K562 (cell line): ENCODE results near the gene SERPINE1. TPM values are rescaled to one million over a fixed set of nuclear protein-coding genes. Genes with fewer than 3 reads are reported as not detected.

Source experiments
- ATAC-seq: fragments of 200-7000 bp; cut with Tn5 transposase; 3 replicates; pipeline ENCODE4 v1.9.1; 2020; ENCODE audit warnings: moderate library complexity
- BruUV-seq: library from RNA; stranded (reverse); fragments of 400-500 nt; replicated peaks from 2 replicates; lab custom pipeline; 2021; lab: Mats Ljungman, UMichigan
- CTCF ChIA-PET: fragments of 300-600 bp; formaldehyde crosslinking; extraction: SDS; loops from one replicate; lab custom pipeline; 2021; ENCODE audit warnings: low intra/inter-chr PET ratio; lab: Yijun Ruan, JAX
- POLR2A ChIA-PET: fragments of 300-600, 350-650 bp; sonication (Branson Sonifier 250); formaldehyde crosslinking; extraction: SDS; loops from one replicate; lab custom pipeline; 2021; ENCODE audit warnings: antibody characterized with exemption, inconsistent platforms; lab: Yijun Ruan, JAX
- DNase-seq, 4 experiments: peaks; one replicate each; pipeline versions ENCODE4 v3.0.0 to v3.0.0-alpha.2; 2011 to 2018; ENCODE audit warnings: low spot score in 3 of 4, mixed read lengths in 3 of 4; ENCODE audit errors: extremely low read depth in 1 of 4
- FAIRE-seq: peaks from 2 replicates; lab custom pipeline; 2011; peaks lifted over from hg19 to GRCh38; lab: Jason Lieb, UNC
- H2AFZ ChIP-seq: 2 replicates; pipeline ENCODE4 v1.6.0; 2011; ENCODE audit warnings: low read depth, low read length, control low read depth, inconsistent platforms
- H3K27ac ChIP-seq: fragments of 200-600 bp; 3 replicates; pipeline ENCODE4 v1.8.0; 2011; ENCODE audit warnings: low read depth, mild to moderate bottlenecking, control low read depth, inconsistent platforms, low read length, moderate library complexity, mixed read lengths; ENCODE audit errors: extremely low read depth
- H3K27me3 ChIP-seq, 2 experiments: fragments of 300-600 bp in 1 of 2; 2 replicates in 1 of 2; 3 replicates in 1 of 2; pipeline versions ENCODE4 v1.6.0 to v1.8.0; 2011; ENCODE audit warnings: inconsistent platforms in 2 of 2, low read length in 2 of 2, mild to moderate bottlenecking in 1 of 2, mixed read lengths in 1 of 2, moderate library complexity in 1 of 2; ENCODE audit not compliant: control insufficient read depth in 2 of 2, insufficient read depth in 2 of 2
- H3K36me3 ChIP-seq: fragments of 300-600 bp; 3 replicates; pipeline ENCODE4 v1.8.0; 2011; ENCODE audit warnings: mild to moderate bottlenecking, low read length, inconsistent platforms; ENCODE audit not compliant: control insufficient read depth, insufficient read depth
- H3K4me1 ChIP-seq, 2 experiments: fragments of 200-600 bp in 1 of 2; replicated peaks in 1 of 2; 2 replicates in 1 of 2; 3 replicates in 1 of 2; pipeline versions ENCODE4 v1.5.1 to v1.8.0; 2011; ENCODE audit warnings: inconsistent platforms in 2 of 2, low read length in 2 of 2, mild to moderate bottlenecking in 1 of 2, mixed read lengths in 1 of 2, moderate library complexity in 1 of 2; ENCODE audit not compliant: control insufficient read depth in 2 of 2, insufficient read depth in 2 of 2
- H3K4me2 ChIP-seq: 2 replicates; pipeline ENCODE4 v1.6.1; 2011; ENCODE audit warnings: low read length, control low read depth, inconsistent platforms, mixed read lengths; ENCODE audit not compliant: insufficient read depth
- H3K4me3 ChIP-seq: fragments of 200-600 bp; sonication (generic), shearing (Covaris generic); 2 replicates; pipeline ENCODE4 v1.5.1; 2016; ENCODE audit warnings: control low read depth, inconsistent platforms
- H3K79me2 ChIP-seq: fragments of 200-600 bp; 3 replicates; pipeline ENCODE4 v1.8.0; 2011; ENCODE audit warnings: low read length, inconsistent platforms; ENCODE audit not compliant: control insufficient read depth, insufficient read depth
- H3K9ac ChIP-seq, 2 experiments: 2 replicates each; pipeline versions ENCODE4 v1.6.0 to v1.6.1; 2011; ENCODE audit warnings: low read depth in 2 of 2, low read length in 2 of 2, control low read depth in 1 of 2, inconsistent platforms in 1 of 2, mild to moderate bottlenecking in 1 of 2, mixed read lengths in 1 of 2; ENCODE audit not compliant: insufficient read depth in 1 of 2
- H3K9me1 ChIP-seq: one replicate; pipeline ENCODE4 v1.6.0; 2011; ENCODE audit warnings: inconsistent platforms, mild to moderate bottlenecking, low read length, moderate library complexity; ENCODE audit not compliant: control insufficient read depth, insufficient read depth
- H3K9me3 ChIP-seq: replicated peaks from 2 replicates; pipeline ENCODE4 v1.5.1; 2011; ENCODE audit warnings: low read depth, low read length, inconsistent platforms; ENCODE audit not compliant: control insufficient read depth, insufficient read depth
- H4K20me1 ChIP-seq: replicated peaks from 2 replicates; pipeline ENCODE4 v1.6.1; 2011; ENCODE audit warnings: low read length, inconsistent platforms, mixed read lengths; ENCODE audit not compliant: control insufficient read depth, insufficient read depth
- CHD2 ChIP-seq: IDR thresholded peaks from 2 replicates; pipeline ENCODE4 v1.6.1; 2011; ENCODE audit warnings: low read depth, low read length
- CREB1 ChIP-seq, 2 experiments: sonication (generic) in 1 of 2; formaldehyde crosslinking in 1 of 2; IDR thresholded peaks; 2 replicates each; pipeline versions ENCODE4 v1.6.1 to v1.8.0; 2012 to 2022; ENCODE audit warnings: inconsistent platforms in 1 of 2, mild to moderate bottlenecking in 1 of 2, missing genetic modification reagents in 1 of 2, moderate library complexity in 1 of 2
- FOS ChIP-seq: IDR thresholded peaks from 3 replicates; pipeline ENCODE4 v1.6.1; 2011; ENCODE audit not compliant: insufficient read length; ENCODE audit errors: extremely low read depth
- FOSL1 ChIP-seq: fragments of 200-800 bp; sonication (Bioruptor generic); conservative IDR thresholded peaks from 2 replicates; pipeline ENCODE4 v1.6.1; 2016; ENCODE audit warnings: missing genetic modification characterization, missing compliant biosample characterization
- JUN ChIP-seq, 2 experiments: sonication (generic) in 1 of 2; formaldehyde crosslinking in 1 of 2; IDR thresholded peaks; 2 replicates each; pipeline versions ENCODE4 v1.6.1 to v1.8.0; 2012 to 2022; ENCODE audit warnings: borderline replicate concordance in 2 of 2, mild to moderate bottlenecking in 2 of 2, improper control_type of control experiment in 1 of 2, low read depth in 1 of 2, low read length in 1 of 2, missing genetic modification reagents in 1 of 2
- PML ChIP-seq: IDR thresholded peaks from 2 replicates; pipeline ENCODE4 v1.6.1; 2012; ENCODE audit warnings: low read length, inconsistent platforms
- SMARCA4 ChIP-seq: fragments of 450-650 bp; IDR thresholded peaks from 2 replicates; pipeline ENCODE4 v1.6.1; 2016
- SMARCE1 ChIP-seq: fragments of 450-650 bp; IDR thresholded peaks from 2 replicates; pipeline ENCODE4 v1.7.1; 2016; ENCODE audit warnings: mild to moderate bottlenecking
- TAL1 ChIP-seq: fragments of 450-650 bp; IDR thresholded peaks from 2 replicates; pipeline ENCODE4 v1.6.1; 2016; ENCODE audit warnings: mild to moderate bottlenecking
- TCF3 ChIP-seq: sonication (generic); formaldehyde crosslinking; IDR thresholded peaks from 2 replicates; pipeline ENCODE4 v1.4.0; 2020; ENCODE audit warnings: mild to moderate bottlenecking, missing genetic modification reagents
- ZNF644 ChIP-seq: fragments of 200-800 bp; sonication (Bioruptor generic); IDR thresholded peaks from 2 replicates; pipeline ENCODE4 v1.6.1; 2016; ENCODE audit warnings: low read depth, missing genetic modification characterization, missing compliant biosample characterization
- ZNF699 ChIP-seq: fragments of 250-450 bp; sonication (Bioruptor Pico); IDR thresholded peaks from 2 replicates; pipeline ENCODE4 v1.8.0; 2021; ENCODE audit warnings: mild to moderate bottlenecking, moderate library complexity; ENCODE audit not compliant: insufficient replicate concordance
- WGBS: fragments of 100-300 bp; shearing (Covaris generic); methylation state at CpG from one replicate; pipeline ENCODE4 v1.1.6; 2016; ENCODE audit warnings: low coverage, mixed read lengths; ENCODE audit not compliant: insufficient coverage; ENCODE audit errors: missing lambda C conversion rate; 5-methylcytosine and 5-hydroxymethylcytosine counted together
- in situ Hi-C: fragments of 300-500 bp; cut with MboI; formaldehyde crosslinking; loops from 4 replicates; pipeline ENCODE4 v1.15.0; 2018; ENCODE audit warnings: inconsistent platforms, mixed read lengths
- intact Hi-C: fragments of 100-400 bp; cut with micrococcal nuclease; formaldehyde crosslinking; loops from 2 replicates; pipeline ENCODE4 v1.14.2; 2022
- polyA plus RNA-seq, 8 experiments: library from polyadenylated mRNA; depleted of rRNA in 4 of 8; stranded (reverse) in 5 of 8; unstranded in 3 of 8; fragments of >200 nt; fragmentation: Nextera tagmentation in 2 of 8; fragmentation: Illumina TruSeq in 1 of 8; extraction: Ambion mirVana in 2 of 8; extraction: Trizol in 1 of 8; gene quantifications; 2 replicates each; pipeline versions ENCODE4 v1.2.1 to v1.2.3, GENCODE V29; 2011 to 2014; ENCODE audit warnings: inconsistent platforms in 1 of 8, missing spikeins in 1 of 8
- total RNA-seq, 7 experiments: library from RNA; depleted of rRNA in 6 of 7; stranded (reverse); fragments of >200 nt in 6 of 7; fragmentation: Illumina TruSeq in 2 of 7; extraction: Trizol in 2 of 7; gene quantifications; 2 replicates each; pipeline versions ENCODE4 v1.2.1 to v1.2.3, GENCODE V29; 2011 to 2021; ENCODE audit warnings: low replicate concordance in 1 of 7
- TF ChIP-seq, protein P1 (sequence below), 2 experiments: fragments of 450-650 bp; IDR thresholded peaks; 2 replicates each; pipeline ENCODE4 v1.6.1; 2018; ENCODE audit warnings: mild to moderate bottlenecking in 2 of 2, low read depth in 1 of 2; ENCODE audit not compliant: partially characterized antibody in 2 of 2
- TF ChIP-seq, protein P2 (sequence below): IDR thresholded peaks from 2 replicates; pipeline ENCODE4 v1.6.1; 2014; ENCODE audit warnings: antibody characterized with exemption
- TF ChIP-seq, protein P3 (sequence below): fragments of 450-650 bp; formaldehyde crosslinking; IDR thresholded peaks from 2 replicates; pipeline ENCODE4 v1.4.0; 2020; ENCODE audit warnings: mild to moderate bottlenecking, moderate library complexity

The SERPINE1 gene
- total and polyA plus RNA-seq, 9 of the 15 experiments (the other 6 are each of a cell fraction or from before 2014, with no cell fraction given) = 0.22 to 4.8 (median 0.91) TPM

DNA sequence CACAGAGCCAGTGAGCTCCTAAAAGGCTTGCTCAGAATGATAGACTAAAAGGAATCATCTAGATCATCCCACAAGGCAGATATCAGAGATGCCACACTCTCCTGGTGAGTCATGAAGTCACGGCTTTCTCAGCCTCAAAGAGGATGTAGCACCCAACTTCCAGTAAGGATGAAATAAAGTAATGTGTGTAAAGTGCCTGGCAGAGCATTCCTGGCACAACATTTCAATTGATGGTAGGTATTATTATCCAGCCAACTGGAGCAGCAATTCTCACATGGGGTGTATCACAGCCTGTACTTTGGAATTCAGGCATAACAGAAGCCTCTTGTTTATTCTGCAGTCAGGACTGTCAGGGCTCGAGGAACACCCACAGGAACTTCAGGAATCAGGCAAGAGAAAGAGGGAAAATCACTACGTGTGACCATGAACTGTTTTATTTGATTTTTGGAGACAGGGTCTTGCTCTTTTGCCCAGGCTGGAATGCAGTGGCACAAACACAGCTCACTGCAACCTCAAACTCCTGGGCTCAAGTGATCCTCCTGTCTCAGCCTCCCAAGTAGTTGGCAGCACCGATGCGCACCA lies 58.4 kb downstream of the SERPINE1 start:
- no peak overlapping the region for H3K27ac ChIP-seq
- ChIA-PET POLR2A (interaction anchor here (0.9 to 1.5 kb wide), 3 partner anchors 9 to 91 kb away, joined by 3 to 7 read pairs (median 5); no protein-coding TSS in a partner anchor), CTCF (no interaction called here)
- peaks cover 6 to 7% of the 10 kb centered on the region in 2 experiments; a peak in 3 of 5 replicates for H3K4me1 ChIP-seq
- no TSS peak for BruUV-seq
- H2AFZ ChIP-seq = no peak overlapping the region
- in situ Hi-C loops (no loop called here), intact Hi-C loops (loop anchor here (5.0 kb wide), 1 partner anchor 288 kb away; the partner anchor contains the start of gene ACHE)
- H3K9me3 ChIP-seq = no peaks in the 10 kb centered on the region
- FAIRE-seq (no peak), DNase-seq (peak in 2 of 4 experiments; percentile 27 to 42), ATAC-seq (no peak)
- no peaks in the 10 kb centered on the region for H3K79me2 ChIP-seq
- H4K20me1 ChIP-seq = no peaks in the 10 kb centered on the region
- no peak overlapping the region for H3K4me3 ChIP-seq
- no peaks in the 10 kb centered on the region for H3K9me1 ChIP-seq
- 31% methylated on average over 5 of the region's 5 CpGs for WGBS
- H3K36me3 ChIP-seq = no peaks in the 10 kb centered on the region
- no peak overlapping the region for H3K9ac ChIP-seq
- H3K27me3 ChIP-seq = peaks cover 2 to 6% of the 10 kb centered on the region in 2 experiments; a peak in 3 of 5 replicates
- no peak overlapping the region for H3K4me2 ChIP-seq
- TF ChIP-seq, protein P1, sequence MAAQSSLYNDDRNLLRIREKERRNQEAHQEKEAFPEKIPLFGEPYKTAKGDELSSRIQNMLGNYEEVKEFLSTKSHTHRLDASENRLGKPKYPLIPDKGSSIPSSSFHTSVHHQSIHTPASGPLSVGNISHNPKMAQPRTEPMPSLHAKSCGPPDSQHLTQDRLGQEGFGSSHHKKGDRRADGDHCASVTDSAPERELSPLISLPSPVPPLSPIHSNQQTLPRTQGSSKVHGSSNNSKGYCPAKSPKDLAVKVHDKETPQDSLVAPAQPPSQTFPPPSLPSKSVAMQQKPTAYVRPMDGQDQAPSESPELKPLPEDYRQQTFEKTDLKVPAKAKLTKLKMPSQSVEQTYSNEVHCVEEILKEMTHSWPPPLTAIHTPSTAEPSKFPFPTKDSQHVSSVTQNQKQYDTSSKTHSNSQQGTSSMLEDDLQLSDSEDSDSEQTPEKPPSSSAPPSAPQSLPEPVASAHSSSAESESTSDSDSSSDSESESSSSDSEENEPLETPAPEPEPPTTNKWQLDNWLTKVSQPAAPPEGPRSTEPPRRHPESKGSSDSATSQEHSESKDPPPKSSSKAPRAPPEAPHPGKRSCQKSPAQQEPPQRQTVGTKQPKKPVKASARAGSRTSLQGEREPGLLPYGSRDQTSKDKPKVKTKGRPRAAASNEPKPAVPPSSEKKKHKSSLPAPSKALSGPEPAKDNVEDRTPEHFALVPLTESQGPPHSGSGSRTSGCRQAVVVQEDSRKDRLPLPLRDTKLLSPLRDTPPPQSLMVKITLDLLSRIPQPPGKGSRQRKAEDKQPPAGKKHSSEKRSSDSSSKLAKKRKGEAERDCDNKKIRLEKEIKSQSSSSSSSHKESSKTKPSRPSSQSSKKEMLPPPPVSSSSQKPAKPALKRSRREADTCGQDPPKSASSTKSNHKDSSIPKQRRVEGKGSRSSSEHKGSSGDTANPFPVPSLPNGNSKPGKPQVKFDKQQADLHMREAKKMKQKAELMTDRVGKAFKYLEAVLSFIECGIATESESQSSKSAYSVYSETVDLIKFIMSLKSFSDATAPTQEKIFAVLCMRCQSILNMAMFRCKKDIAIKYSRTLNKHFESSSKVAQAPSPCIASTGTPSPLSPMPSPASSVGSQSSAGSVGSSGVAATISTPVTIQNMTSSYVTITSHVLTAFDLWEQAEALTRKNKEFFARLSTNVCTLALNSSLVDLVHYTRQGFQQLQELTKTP (IDR thresholded peaks at IDR 0.05; ENCODE audit: low read depth in 1 of 2, partially characterized antibody in 2 of 2) = peak in 1 of 2 experiments; percentile 57
- TF ChIP-seq FOSL1 (tag) = peak; percentile 95
- TF ChIP-seq SMARCA4 = peak; percentile 62; the same call in 1 of the 2 replicates
- TF ChIP-seq TAL1 = 0 out of 2 replicates have a peak, but pooled peaks have one; percentile 17
- TF ChIP-seq PML = peak; percentile 37; the same call in 1 of the 2 replicates
- TF ChIP-seq CREB1 (IDR thresholded peaks at IDR 0.05) = no peak
- TF ChIP-seq CREB1 (CRISPR knock-in tag; IDR thresholded peaks at IDR 0.05) = 0 out of 2 replicates have a peak, but pooled peaks have one; percentile 24
- peak; percentile 69 for TF ChIP-seq TCF3 (CRISPR knock-in tag)
- peak; percentile 58; the same call in 1 of the 2 replicates for TF ChIP-seq SMARCE1
- TF ChIP-seq, protein P2, sequence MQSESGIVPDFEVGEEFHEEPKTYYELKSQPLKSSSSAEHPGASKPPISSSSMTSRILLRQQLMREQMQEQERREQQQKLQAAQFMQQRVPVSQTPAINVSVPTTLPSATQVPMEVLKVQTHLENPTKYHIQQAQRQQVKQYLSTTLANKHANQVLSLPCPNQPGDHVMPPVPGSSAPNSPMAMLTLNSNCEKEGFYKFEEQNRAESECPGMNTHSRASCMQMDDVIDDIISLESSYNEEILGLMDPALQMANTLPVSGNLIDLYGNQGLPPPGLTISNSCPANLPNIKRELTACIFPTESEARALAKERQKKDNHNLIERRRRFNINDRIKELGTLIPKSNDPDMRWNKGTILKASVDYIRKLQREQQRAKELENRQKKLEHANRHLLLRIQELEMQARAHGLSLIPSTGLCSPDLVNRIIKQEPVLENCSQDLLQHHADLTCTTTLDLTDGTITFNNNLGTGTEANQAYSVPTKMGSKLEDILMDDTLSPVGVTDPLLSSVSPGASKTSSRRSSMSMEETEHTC = 0 out of 2 replicates have a peak, but pooled peaks have one; percentile 37
- no peak for TF ChIP-seq ZNF644 (tag)
- no peak for TF ChIP-seq ZNF699 (CRISPR knock-in tag)
- no peak for TF ChIP-seq CHD2
- peak; percentile 72; the same call in 1 of the 2 replicates for TF ChIP-seq JUN (IDR thresholded peaks at IDR 0.05; ENCODE audit: borderline replicate concordance, low read depth, low read length)
- TF ChIP-seq JUN (CRISPR knock-in tag; IDR thresholded peaks at IDR 0.05; ENCODE audit: borderline replicate concordance) = no peak
- peak; percentile 15 for TF ChIP-seq FOS
- TF ChIP-seq, protein P3, sequence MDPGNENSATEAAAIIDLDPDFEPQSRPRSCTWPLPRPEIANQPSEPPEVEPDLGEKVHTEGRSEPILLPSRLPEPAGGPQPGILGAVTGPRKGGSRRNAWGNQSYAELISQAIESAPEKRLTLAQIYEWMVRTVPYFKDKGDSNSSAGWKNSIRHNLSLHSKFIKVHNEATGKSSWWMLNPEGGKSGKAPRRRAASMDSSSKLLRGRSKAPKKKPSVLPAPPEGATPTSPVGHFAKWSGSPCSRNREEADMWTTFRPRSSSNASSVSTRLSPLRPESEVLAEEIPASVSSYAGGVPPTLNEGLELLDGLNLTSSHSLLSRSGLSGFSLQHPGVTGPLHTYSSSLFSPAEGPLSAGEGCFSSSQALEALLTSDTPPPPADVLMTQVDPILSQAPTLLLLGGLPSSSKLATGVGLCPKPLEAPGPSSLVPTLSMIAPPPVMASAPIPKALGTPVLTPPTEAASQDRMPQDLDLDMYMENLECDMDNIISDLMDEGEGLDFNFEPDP (CRISPR knock-in tag) = no peak
